Pulmonary artery endothelial cell (primary cell): ENCODE results near the gene MCU. TPM values are rescaled to one million over a fixed set of nuclear protein-coding genes. Genes with fewer than 3 reads are reported as not detected.
"Not testable (repeated sequence)": the region's sequence is repeated elsewhere in the genome, so short reads cannot be mapped to it uniquely, and the experiment has no call there.

Source experiments
- DNase-seq: peaks from one replicate; pipeline ENCODE4 v3.0.0-alpha.2; 2011; ENCODE audit warnings: low read depth, low spot score
- total RNA-seq: library from RNA; depleted of rRNA; stranded (reverse); fragments of >200 nt; gene quantifications from 2 replicates; pipeline ENCODE4 v1.2.3, GENCODE V29; 2014

Gene MCU
- total RNA-seq, 1 donor from 2014 or later, result 22.4 TPM

DNA sequence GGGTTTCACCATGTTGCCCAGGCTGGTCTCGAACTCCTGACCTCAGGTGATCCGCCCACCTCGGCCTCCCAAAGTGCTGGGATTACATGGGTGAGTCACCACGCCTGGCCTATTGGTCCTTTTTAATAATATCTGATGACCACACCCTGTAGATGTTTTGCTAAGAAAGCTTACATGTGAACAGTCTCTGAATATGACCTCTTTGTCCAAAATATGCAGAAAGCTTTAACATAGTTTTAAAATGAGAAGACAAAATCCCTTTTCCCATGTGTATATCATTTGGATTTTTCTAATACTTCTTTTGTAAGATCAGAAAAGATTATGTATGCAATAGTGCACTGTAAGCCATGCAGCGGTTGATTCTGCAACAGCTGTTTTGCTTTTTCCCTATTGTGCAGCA lies 38.5 kb downstream of the MCU start:
- no peak for DNase-seq

DNA sequence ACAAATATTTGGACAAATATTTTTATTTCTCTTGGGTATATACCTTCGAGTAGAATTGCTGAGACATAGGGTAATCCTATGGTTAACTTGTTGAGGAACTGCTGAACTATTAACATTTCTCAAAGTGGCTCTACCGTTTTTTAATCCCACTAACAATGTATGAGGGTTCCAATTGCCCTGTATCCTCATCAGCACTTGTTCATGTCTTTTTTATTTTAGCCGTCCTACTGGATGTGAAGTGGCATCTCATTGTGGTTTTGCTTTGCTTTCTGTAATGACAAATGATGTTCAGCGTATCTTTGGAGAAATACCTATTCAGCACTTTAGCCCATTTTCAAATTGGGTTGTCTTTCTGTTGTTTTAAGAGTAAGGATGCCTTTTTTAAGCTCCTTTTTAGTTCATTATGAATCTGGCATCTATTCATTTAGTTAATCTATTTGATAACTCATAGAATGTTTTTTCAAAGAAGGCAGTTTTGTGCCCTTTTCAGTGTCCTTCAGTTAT lies 40.0 kb downstream of the MCU start:
- DNase-seq, result no peak

- DNase-seq, result no peak
Measured at GRCh38 chr10:72732521-72732920, 40.6 kb downstream of the MCU start.

- no peak for DNase-seq
Measured at GRCh38 chr10:72733989-72734388, 42.0 kb downstream of the MCU start.

- DNase-seq, result no peak
Measured at GRCh38 chr10:72735288-72735936, 43.5 kb downstream of the MCU start.

GRCh38 chr10:72736176-72736827 lies 44.4 kb downstream of the MCU start:
- DNase-seq, result peak; percentile 74

GRCh38 chr10:72736828-72737220 lies 44.9 kb downstream of the MCU start:
- DNase-seq, result no peak

DNA sequence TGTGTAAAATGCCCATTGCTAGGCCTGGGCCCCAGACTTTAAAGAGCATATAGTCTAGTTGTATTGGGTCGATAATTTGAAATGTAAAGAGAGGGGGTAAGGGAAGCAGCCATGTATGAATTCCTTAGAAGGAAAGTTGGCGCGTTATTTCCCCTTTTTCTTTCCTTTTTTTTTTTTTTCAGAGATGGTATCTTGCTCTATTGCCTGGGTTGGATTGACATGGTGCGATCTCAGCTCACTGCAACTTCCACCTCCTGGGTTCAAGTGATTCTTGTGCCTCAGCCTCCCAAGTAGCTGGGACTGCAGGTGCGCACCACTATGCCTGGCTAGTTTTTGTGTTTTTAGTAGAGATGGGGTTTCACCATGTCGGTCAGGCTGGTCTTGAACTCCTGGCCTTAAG lies 45.4 kb downstream of the MCU start:
- DNase-seq, result not testable (repeated sequence)

DNA sequence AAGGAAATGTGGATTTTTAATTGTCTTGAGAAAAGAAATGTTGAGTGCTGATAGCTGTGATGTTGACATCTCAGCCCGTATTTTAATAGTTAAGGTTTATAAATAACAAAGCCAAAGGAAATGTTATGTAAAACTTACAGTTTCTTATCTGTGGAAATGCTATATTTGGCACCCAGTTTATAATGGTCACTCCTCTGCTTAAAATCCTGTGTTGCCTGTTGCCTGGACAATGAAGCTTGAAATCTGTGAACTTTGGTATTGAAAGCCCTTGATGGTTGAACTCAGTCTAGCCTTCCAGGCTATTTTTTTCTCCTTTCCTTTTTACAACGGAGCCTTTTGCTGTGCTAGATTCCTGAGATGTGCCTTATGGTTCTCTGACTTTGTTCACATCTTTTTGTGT lies 46.5 kb downstream of the MCU start:
- peak; percentile 36 for DNase-seq

DNA sequence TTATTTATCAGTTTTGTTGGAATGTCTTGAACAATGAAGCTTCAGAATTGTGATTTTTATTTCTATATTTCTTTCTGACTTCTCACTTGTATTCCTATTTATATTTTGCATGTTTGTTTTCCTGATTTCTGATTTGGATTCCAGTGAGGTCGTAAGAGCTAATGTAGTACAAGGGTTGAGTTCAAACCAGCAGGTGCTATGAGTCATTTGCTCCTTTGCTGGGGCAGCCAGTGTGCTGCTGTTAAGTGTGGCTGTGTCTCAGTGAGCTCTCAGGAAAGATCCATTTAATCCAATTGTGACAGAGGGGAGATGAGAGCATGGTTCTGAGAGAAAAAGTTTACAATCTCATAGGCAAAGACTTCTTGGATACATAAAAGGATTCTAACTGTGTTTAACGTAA lies 48.6 kb downstream of the MCU start:
- DNase-seq, result peak; percentile 64

- no peak for DNase-seq
Measured at GRCh38 chr10:72742092-72742491, 50.1 kb downstream of the MCU start.

DNA sequence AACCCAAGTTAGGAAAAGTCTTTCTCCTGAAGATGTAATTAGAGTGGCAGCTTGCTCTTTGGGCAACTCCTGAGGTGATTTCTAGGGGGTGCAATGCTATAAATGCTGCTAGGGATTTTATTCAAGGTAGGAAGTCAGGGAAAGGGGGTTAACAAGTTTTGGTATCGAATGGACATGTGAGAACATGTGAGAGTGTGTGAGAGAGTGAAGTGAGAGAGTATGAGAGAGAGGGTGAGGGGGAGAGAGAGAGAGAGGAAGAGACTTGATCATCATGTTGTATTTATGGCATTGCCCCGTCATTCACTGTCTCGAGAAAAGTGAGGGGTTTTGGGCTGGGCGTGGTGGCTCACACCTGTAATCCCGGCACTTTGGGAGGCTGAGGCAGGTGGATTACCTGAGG lies 50.9 kb downstream of the MCU start:
- DNase-seq, result no peak

DNA sequence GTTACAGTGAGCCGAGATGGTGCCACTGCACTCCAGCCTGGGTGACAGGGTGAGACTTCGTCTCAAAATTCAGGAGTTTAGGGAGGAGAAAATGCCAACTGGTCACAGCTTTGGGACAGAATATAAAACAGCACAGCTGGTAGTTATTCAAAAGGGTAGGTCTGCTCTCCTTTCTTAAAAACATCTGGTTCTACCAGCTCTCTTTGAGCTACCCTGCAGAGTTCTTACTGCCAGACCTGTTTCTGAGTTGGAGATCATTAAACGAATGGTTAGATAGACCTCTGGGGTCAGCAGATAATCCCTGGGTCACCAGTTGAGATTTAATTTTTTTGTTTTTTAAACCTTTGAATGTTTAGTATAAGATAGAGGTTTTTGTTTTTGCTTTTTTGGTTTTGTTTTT lies 52.6 kb downstream of the MCU start:
- no peak for DNase-seq

DNA sequence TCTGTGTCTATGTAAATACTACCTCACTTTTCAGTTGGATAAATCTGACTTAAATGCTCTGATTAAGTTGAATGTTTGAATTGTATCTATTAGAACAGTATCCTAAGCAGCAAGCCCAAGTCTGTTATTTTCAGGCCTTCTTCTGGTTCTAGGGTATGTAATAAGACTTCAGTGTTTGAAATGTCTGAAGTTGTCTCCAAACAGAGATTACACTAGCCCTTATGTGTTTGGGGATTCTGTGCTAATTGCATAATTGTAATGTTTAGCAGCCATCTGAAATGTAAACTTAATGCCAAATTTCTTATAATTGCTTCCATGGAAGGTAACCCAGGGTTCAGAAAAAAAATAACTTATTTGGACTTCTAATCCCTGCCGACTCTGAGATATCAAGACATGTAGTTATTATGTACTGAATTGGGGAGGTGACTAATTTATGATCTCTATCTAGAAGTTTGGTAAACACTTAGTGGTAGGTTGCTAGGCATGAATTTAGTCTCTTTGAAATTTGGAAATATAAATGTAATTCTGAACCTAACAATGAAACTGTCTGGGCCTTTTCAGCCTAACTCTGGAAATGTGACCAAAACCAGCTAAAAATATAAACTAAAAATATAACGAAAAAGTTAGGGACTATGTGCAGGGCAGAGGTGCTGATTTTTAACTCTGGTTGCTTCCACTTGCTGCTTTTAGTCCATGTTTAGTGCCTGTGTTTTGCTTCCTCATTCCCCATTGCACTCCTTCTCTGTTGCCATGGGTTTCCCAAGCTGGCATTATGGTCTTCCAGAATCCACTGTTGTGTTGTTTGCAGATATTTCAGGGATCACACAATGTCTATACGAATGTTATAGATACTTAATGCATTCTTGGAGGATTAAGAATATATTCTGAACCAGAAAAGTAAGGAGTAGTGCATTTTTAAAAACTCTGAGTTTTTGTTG lies 54.8 kb downstream of the MCU start:
- DNase-seq, result no peak

- no peak for DNase-seq
Measured at GRCh38 chr10:72747521-72747920, 55.6 kb downstream of the MCU start.

DNA sequence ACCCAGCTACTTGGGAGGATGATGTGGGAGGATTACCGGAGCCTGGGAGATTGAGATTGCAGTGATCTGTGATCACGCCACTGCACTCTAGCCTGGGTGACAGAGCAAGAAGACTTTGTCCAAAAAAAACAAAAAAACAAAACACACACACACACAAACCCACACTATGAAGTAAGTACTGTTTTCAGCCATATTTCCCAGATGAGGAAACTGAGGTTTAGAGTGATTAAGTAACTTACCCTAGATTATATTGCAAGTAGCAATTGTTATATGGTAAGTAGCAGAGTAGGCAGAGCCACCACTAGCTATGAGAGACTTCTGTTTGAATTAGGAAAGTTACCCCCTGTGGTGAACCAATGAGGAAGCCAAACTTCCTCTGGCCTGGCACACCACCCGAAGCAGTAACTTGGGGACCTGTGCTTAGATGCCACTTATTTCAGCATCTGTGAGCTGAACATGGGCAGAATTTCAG lies 61.9 kb downstream of the MCU start:
- no peak for DNase-seq

GRCh38 chr10:72754275-72755032 lies 62.5 kb downstream of the MCU start:
- no peak for DNase-seq

DNA sequence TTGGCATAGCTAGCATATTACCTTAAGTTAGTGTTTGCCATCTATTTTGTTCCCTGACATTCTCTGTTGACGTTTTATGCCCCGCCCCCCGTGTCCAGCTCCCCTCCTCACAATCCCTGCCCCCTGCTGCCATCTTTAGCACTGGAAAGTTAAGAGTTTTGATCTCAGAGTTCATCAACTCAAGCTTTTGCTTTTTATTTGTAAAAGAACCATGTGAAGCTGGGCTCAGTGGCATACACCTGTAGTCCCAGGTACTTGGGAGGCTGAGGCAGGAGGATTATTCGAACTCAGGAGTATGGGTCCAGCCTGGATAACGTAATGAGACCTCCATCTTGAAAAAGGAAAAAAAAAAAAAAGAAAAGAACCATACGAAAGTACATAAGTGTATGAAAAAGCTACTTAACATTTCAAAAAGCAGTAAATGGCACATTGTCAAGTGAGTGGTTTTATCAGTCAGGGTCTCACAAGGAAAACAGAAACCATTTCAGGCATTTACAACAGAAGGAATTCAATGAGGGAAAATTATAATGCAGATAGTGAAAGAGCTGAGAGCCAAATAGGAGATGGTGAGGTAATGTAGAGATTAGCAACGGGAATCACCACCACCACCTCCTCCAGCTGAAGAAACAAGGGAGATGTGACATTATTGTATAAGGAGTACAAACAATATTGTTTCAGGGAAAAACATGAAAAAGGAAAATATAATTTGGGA lies 64.9 kb downstream of the MCU start:
- no peak for DNase-seq

GRCh38 chr10:72757732-72758131 lies 65.8 kb downstream of the MCU start:
- DNase-seq, result no peak

- DNase-seq, result not testable (repeated sequence)
Measured at GRCh38 chr10:72758930-72759329, 67.0 kb downstream of the MCU start.

DNA sequence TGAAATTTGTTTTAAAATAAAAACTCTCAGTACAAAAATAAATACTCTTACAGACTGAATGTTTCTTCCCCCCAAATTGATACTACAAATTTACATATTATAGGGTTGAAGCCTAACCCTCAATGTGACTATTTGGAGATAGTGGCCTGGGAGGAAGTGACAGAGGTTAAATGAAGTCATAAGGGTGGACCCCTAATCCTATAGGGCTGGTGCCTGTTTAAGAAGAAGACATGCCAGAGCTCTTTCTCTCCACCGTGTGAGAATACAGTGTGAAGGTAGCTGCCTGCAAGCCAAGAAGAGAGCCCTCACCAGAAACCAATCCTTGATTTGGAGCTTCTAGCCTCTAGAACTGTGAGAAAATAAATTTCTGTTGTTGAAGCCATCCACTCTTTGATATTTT lies 67.6 kb downstream of the MCU start:
- no peak for DNase-seq
